Stimulated activated naive CD8-positive, alpha-beta T cell treated with anti-CD3 and anti-CD28 coated beads, Interleukin-15, Interleukin-2, amounts not matched to agents 100 ng/mL and 50 ng/mL, for 24 hours (primary cell): ENCODE results near the gene CLOCK.
"Not testable (repeated sequence)": the region's sequence is repeated elsewhere in the genome, so short reads cannot be mapped to it uniquely, and the experiment has no call there.

Source experiments
- H3K27ac Mint-ChIP-seq: one replicate; pipeline ENCODE4 v1.8.0; 2021; ENCODE audit warnings: mild to moderate bottlenecking, mixed read lengths
- H3K27me3 Mint-ChIP-seq: one replicate; pipeline ENCODE4 v1.8.0; 2021; ENCODE audit warnings: mixed read lengths
- H3K36me3 Mint-ChIP-seq: one replicate; pipeline ENCODE4 v1.8.0; 2021; ENCODE audit warnings: low read depth, mixed read lengths
- H3K4me1 Mint-ChIP-seq: one replicate; pipeline ENCODE4 v1.8.0; 2021; ENCODE audit warnings: low read depth, mixed read lengths
- H3K4me3 Mint-ChIP-seq: one replicate; pipeline ENCODE4 v1.8.0; 2021; ENCODE audit warnings: mild to moderate bottlenecking, mixed read lengths
- H3K9me3 Mint-ChIP-seq: one replicate; pipeline ENCODE4 v1.8.0; 2021; ENCODE audit warnings: mixed read lengths

The CLOCK gene

DNA sequence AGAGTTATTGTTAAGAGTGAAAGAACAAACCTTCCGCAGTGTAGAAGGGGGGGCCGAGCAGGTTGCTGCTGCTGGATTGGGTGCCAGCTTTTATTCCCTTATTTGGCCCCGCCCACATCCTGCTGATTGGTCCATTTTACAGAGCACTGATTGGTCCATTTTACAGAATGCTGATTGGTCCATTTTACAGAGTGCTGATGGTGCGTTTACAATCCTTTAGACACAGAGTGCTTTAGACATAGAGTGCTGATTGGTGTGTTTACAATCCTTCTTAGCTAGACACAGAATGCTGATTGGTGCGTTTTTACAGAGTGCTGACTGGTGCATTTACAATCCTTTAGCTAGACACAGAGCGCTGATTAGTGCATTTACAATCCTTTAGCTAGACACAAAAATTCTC is 5.3 kb upstream of the CLOCK start:
- not testable (repeated sequence) for H3K36me3 Mint-ChIP-seq, H3K27ac Mint-ChIP-seq, H3K4me3 Mint-ChIP-seq, H3K9me3 Mint-ChIP-seq
- H3K4me1 Mint-ChIP-seq, result peaks cover 35% of the 10 kb centered on the region
- H3K27me3 Mint-ChIP-seq, result peaks cover 19% of the 10 kb centered on the region

GRCh38 chr4:55549888-55550287 is 3.2 kb upstream of the CLOCK start:
- Mint-ChIP-seq H3K4me1 (peaks cover 38% of the 10 kb centered on the region), H3K27me3 (peaks cover 14% of the 10 kb centered on the region), H3K36me3 (no peaks in the 10 kb centered on the region), H3K4me3 (peak overlapping the region; percentile 33), H3K9me3 (no peaks in the 10 kb centered on the region), H3K27ac (peak overlapping the region; percentile 91)

DNA sequence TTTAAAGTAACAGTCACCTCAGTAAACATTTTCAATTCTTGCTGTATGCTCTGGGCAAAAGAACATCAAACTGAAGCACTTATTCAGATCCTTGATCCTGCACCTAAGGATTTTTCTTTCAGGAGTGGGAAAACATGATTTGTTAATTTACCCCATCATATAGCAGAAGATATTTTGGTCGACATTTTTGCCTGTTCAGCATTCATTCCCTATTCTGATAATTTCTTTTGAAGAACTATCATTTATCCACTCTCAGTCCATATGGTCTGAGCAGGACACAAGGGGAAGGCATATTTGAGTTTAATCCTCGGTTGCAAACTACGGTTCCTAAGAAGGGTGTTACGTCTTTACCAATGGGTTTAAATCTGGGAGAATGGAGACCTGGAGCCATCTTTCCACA is 1.2 kb upstream of the CLOCK start:
- no peaks in the 10 kb centered on the region for H3K36me3 Mint-ChIP-seq
- peak overlapping the region; percentile 91 for H3K4me3 Mint-ChIP-seq
- peaks cover 7% of the 10 kb centered on the region for H3K27me3 Mint-ChIP-seq
- H3K27ac Mint-ChIP-seq, result no peak overlapping the region
- no peaks in the 10 kb centered on the region for H3K9me3 Mint-ChIP-seq
- peaks cover 55% of the 10 kb centered on the region for H3K4me1 Mint-ChIP-seq

DNA sequence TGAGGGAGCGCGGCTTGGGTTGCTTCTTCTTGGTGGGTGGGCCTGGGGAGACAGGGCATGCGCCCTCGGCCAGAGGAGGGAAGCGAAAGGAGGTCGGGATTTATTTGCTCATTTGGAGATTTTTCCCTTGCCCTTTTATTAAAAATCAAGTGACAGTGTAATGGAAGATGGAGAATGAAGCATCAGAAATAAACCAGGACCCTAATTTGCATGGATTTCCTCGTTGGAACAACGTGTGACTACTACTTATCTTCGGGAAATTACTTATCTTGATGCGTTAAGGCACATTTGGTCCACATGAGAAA is 709 bp upstream of the CLOCK start:
- Mint-ChIP-seq H3K27ac (peak overlapping the region; percentile 70), H3K27me3 (peaks cover 4% of the 10 kb centered on the region), H3K4me1 (peaks cover 57% of the 10 kb centered on the region), H3K4me3 (peak overlapping the region; percentile 91), H3K36me3 (no peaks in the 10 kb centered on the region), H3K9me3 (no peaks in the 10 kb centered on the region)

DNA sequence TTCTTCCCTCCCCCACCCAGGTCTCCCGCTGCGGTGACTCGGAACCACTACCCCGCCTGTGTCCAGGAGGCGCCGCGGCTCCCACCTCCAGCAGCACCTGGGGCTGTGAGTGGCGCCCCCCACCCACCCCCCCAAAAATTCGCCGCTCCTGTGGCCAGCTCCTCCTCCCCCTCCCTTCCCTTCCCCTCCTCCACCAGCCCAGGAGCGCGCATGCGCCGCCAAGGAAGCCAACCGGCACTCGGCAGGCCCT is 278 bp downstream of the CLOCK start:
- Mint-ChIP-seq H3K4me3 (peak overlapping the region; percentile 91), H3K4me1 (peaks cover 64% of the 10 kb centered on the region), H3K27ac (no peak overlapping the region), H3K36me3 (no peaks in the 10 kb centered on the region), H3K27me3 (peaks cover 4% of the 10 kb centered on the region), H3K9me3 (no peaks in the 10 kb centered on the region)

- no peaks in the 10 kb centered on the region for H3K9me3 Mint-ChIP-seq
- peaks cover 66% of the 10 kb centered on the region for H3K4me1 Mint-ChIP-seq
- H3K27ac Mint-ChIP-seq, result peak overlapping the region; percentile 84
- peak overlapping the region; percentile 91 for H3K4me3 Mint-ChIP-seq
- H3K36me3 Mint-ChIP-seq, result no peaks in the 10 kb centered on the region
- H3K27me3 Mint-ChIP-seq, result peaks cover 4% of the 10 kb centered on the region
Observed at GRCh38 chr4:55545641-55546505, 836 bp downstream of the CLOCK start.

DNA sequence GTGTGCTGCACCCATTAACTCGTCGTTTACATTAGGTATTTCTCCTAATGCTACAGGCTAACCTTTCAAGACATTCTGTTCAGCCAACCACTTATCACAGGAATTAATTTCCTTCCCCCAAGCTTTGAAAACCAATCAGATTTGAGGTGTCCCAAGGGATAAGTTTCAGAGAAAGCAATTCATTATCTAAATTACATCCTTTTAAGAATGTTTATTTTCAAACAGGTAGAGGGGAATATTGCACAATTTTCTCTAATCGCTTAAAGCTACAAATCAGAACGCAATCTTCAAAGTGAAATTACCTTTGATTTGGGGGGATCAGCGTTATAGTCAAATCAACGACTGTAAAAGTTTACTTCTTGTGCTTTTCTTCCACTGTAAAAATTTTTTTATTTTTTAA is 1.6 kb downstream of the CLOCK start:
- H3K27ac Mint-ChIP-seq, result peak overlapping the region; percentile 68
- no peaks in the 10 kb centered on the region for H3K9me3 Mint-ChIP-seq
- peak overlapping the region; percentile 91 for H3K4me3 Mint-ChIP-seq
- H3K36me3 Mint-ChIP-seq, result no peaks in the 10 kb centered on the region
- H3K4me1 Mint-ChIP-seq, result peaks cover 65% of the 10 kb centered on the region
- H3K27me3 Mint-ChIP-seq, result peaks cover 4% of the 10 kb centered on the region

- Mint-ChIP-seq H3K4me3 (peak overlapping the region; percentile 91), H3K36me3 (no peaks in the 10 kb centered on the region), H3K27me3 (no peaks in the 10 kb centered on the region), H3K27ac (no peak overlapping the region), H3K9me3 (no peaks in the 10 kb centered on the region), H3K4me1 (peaks cover 62% of the 10 kb centered on the region)
Observed at GRCh38 chr4:55543858-55544257, 2.9 kb downstream of the CLOCK start.

DNA sequence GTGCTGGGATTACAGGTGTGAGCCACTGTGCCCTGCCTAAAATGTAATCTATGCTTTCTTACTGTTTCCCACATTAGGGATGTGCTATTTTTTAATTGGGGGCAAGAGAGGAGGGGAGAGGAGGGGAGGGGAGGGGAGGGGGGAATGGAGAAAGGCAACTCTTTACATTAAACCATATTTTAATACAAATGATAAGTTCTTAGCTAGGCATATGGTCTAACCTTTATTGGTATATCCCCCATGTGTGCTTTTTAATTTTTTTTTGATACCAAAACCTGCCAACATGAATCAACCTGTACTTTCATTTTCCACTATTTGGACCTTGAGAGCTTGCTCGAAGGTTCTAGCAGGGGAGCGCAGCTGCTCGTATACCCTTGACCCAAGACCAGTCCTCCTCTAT is 6.4 kb downstream of the CLOCK start:
- no peak overlapping the region for H3K4me3 Mint-ChIP-seq
- H3K4me1 Mint-ChIP-seq, result peaks cover 58% of the 10 kb centered on the region
- peak overlapping the region; percentile 40 for H3K27ac Mint-ChIP-seq
- H3K36me3 Mint-ChIP-seq, result no peaks in the 10 kb centered on the region
- no peaks in the 10 kb centered on the region for H3K9me3 Mint-ChIP-seq
- H3K27me3 Mint-ChIP-seq, result no peaks in the 10 kb centered on the region

GRCh38 chr4:55539658-55540057 is 7.1 kb downstream of the CLOCK start:
- peaks cover 52% of the 10 kb centered on the region for H3K4me1 Mint-ChIP-seq
- H3K9me3 Mint-ChIP-seq, result no peaks in the 10 kb centered on the region
- H3K27ac Mint-ChIP-seq, result no peak overlapping the region
- H3K36me3 Mint-ChIP-seq, result peaks cover 1% of the 10 kb centered on the region
- no peak overlapping the region for H3K4me3 Mint-ChIP-seq
- H3K27me3 Mint-ChIP-seq, result no peaks in the 10 kb centered on the region

- H3K36me3 Mint-ChIP-seq, result peaks cover 10% of the 10 kb centered on the region
- peaks cover 41% of the 10 kb centered on the region for H3K4me1 Mint-ChIP-seq
- no peaks in the 10 kb centered on the region for H3K9me3 Mint-ChIP-seq
- H3K27me3 Mint-ChIP-seq, result no peaks in the 10 kb centered on the region
- no peak overlapping the region for H3K4me3 Mint-ChIP-seq
- H3K27ac Mint-ChIP-seq, result no peak overlapping the region
Observed at GRCh38 chr4:55538531-55538930, 8.2 kb downstream of the CLOCK start.

DNA sequence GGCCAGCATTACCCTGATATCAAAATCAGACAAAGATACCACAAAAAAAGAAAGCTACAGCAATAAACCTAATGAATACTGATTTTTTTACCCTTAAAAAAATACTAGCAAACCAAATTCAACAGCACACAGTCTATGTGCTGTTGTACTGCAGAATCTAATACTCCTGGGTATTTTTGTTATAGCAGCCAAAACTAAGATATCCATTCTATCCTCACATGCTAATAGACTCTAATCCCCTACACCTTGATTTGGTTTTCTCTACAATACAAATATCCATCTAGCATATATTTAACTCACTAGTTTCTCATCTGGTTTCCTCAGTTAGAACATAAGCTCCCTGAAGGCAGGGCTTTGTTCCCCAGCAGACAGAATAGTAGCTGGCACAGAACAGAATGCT is 12.4 kb downstream of the CLOCK start:
- no peaks in the 10 kb centered on the region for H3K27me3 Mint-ChIP-seq
- peaks cover 21% of the 10 kb centered on the region for H3K4me1 Mint-ChIP-seq
- H3K4me3 Mint-ChIP-seq, result no peak overlapping the region
- H3K36me3 Mint-ChIP-seq, result peaks cover 44% of the 10 kb centered on the region
- H3K27ac Mint-ChIP-seq, result no peak overlapping the region
- peaks cover 16% of the 10 kb centered on the region for H3K9me3 Mint-ChIP-seq

- Mint-ChIP-seq H3K27me3 (no peaks in the 10 kb centered on the region), H3K4me3 (no peak overlapping the region), H3K9me3 (peaks cover 16% of the 10 kb centered on the region), H3K27ac (no peak overlapping the region), H3K4me1 (peaks cover 12% of the 10 kb centered on the region), H3K36me3 (peaks cover 47% of the 10 kb centered on the region)
Observed at GRCh38 chr4:55530691-55531090, 16.0 kb downstream of the CLOCK start.

GRCh38 chr4:55530167-55530566 is 16.5 kb downstream of the CLOCK start:
- Mint-ChIP-seq H3K4me3 (no peak overlapping the region), H3K9me3 (peaks cover 16% of the 10 kb centered on the region)

GRCh38 chr4:55528491-55528890 is 18.2 kb downstream of the CLOCK start:
- Mint-ChIP-seq H3K36me3 (peaks cover 47% of the 10 kb centered on the region), H3K27me3 (no peaks in the 10 kb centered on the region), H3K4me3 (no peak overlapping the region), H3K27ac (no peak overlapping the region), H3K4me1 (peaks cover 18% of the 10 kb centered on the region), H3K9me3 (peaks cover 16% of the 10 kb centered on the region)

More at GRCh38 chr4:55530167-55530566, 16.5 kb downstream of the CLOCK start:
- H3K36me3 Mint-ChIP-seq, result peaks cover 47% of the 10 kb centered on the region
- H3K27me3 Mint-ChIP-seq, result no peaks in the 10 kb centered on the region
- no peak overlapping the region for H3K27ac Mint-ChIP-seq
- peaks cover 12% of the 10 kb centered on the region for H3K4me1 Mint-ChIP-seq

- Mint-ChIP-seq H3K9me3 (peaks cover 3% of the 10 kb centered on the region), H3K4me1 (peaks cover 14% of the 10 kb centered on the region), H3K4me3 (no peak overlapping the region), H3K36me3 (peaks cover 30% of the 10 kb centered on the region), H3K27ac (no peak overlapping the region), H3K27me3 (no peaks in the 10 kb centered on the region)
Observed at GRCh38 chr4:55524844-55525571, 21.7 kb downstream of the CLOCK start.
